ENCODE data around the gene CXXC4.

- no peak for TF ChIP-seq CTCF (conservative IDR thresholded peaks at IDR 0.05; ENCODE audit: low read length)
- no peak for TF ChIP-seq EZH2phosphoT487 (IDR thresholded peaks at IDR 0.05; ENCODE audit: borderline replicate concordance, low read depth, low read length)
Measured at GRCh38 chr4:104493081-104493831, 1.4 kb downstream of the CXXC4 start.
